NCI-H510A (cell line): ENCODE data around the gene PHACTR1.
"Not testable (repeated sequence)": the region's sequence is repeated elsewhere in the genome, so short reads cannot be mapped to it uniquely, and the experiment has no call there.

ENCODE experiments used
- DNase-seq: peaks from one replicate; lab custom pipeline; 2025; lab: John Stamatoyannopoulos, UW

The PHACTR1 gene

GRCh38 chr6:12903246-12903645, 186.7 kb downstream of the PHACTR1 start:
- no peak for DNase-seq

GRCh38 chr6:12909833-12910232, 193.3 kb downstream of the PHACTR1 start:
- no peak for DNase-seq

GRCh38 chr6:12911427-12911826, 194.9 kb downstream of the PHACTR1 start:
- no peak for DNase-seq

DNA sequence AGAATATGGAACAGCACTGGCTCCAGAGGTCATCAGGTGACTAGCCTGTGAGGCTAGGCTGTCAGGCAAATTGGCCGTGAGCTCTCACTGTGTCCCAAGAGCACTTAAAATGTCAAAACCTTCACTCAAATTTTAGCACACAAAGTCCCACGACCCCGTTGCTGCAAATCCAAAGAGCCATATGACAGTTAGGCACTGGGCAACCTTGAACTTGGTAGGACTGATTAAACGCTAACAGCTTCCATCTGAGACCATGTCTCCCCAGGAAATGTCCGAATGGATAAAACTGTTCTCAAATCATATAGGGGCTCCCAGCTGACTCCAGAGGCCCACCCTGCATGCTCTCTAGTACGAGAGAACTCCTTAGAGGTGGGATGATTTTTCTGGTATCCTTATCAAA, 196.6 kb downstream of the PHACTR1 start:
- no peak for DNase-seq

DNA sequence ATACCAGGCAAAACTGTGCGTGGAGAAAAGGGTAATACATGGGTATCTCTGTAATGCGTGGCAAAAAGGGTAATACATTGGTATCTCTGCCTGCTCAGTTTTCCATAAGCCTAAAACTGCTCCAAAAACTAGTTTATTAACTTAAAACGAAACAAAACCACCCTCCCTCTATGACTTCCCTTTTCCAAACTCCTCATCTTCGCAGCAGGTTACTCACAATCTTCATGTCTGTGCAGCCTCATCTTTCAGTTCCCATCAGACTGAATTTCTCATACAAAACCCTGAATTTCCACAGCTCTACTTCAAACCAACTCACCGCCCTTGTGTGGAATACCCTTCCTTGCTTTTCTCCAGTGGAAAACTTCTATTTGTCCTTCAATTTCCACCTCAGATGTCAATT, 199.4 kb downstream of the PHACTR1 start:
- DNase-seq, result no peak

GRCh38 chr6:12916420-12917136, 200.0 kb downstream of the PHACTR1 start:
- no peak for DNase-seq

DNA sequence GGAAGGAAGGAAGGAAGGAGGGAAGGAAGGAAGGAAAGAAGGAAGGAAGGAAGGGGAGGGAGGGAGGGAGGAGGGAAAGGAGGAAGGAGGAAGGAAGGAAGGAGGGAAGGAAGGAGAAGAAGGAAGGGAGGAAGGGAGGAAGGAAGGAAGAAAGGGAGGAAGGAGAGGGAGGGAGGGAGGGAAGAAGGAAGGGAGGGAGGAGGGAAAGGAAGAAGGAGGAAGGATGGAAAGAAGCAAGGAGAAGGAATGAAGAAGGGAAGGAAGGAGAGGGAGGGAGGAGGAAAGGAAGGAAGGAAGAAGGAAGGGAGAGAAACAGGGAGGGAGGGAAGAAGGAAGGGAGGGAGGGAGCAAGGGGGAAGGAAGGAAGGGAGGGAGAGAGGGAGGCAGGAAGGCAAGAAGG, 204.9 kb downstream of the PHACTR1 start:
- DNase-seq, result no peak

DNA sequence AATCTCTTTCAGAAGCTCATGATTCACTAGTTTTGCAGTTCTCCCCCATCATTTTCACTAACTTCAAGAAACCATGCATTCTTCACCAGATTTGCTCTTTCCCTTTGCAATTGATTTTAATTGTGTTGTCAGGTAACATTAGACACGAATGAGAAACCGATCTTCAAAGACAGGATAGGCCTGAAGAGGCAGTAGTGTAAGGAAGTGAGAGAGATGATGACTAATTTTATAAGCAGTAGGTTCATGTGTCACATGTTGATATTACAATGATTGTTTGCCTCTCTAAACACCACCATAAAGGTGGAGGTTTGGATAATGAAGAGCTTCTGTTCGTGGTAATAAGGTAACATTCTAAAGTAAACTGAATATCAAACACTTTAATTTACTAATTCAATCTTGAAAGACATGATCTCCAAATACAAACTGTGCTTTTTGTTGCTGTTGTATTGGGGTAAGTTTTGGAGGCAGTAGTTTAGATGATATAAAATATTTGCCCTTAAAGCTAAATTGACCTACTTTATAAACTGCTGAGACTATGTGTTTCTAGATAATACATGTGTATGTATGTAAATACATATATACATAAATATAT, 207.2 kb downstream of the PHACTR1 start:
- no peak for DNase-seq

GRCh38 chr6:12924911-12925310, 208.3 kb downstream of the PHACTR1 start:
- DNase-seq, result no peak

DNA sequence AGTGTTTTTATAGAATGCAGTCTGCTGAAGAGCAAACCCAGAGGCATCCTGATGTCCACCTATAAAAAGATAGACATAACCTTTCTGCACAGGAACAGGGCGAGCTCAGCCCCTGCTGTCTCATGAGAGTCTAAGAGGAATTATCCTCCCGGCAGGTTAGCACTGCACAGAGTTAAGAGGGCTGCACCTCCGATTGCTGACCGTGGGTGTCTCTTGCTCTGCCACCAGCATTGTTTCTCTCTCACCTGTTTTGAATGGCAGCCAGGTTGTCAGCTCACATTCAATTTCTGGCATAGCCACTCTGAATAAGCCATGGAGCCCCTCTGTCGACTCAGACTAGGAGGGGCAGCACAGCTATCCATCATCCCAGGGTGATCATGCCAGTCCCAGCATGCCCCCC, 211.2 kb downstream of the PHACTR1 start:
- no peak for DNase-seq

GRCh38 chr6:12929678-12930077, 213.1 kb downstream of the PHACTR1 start:
- no peak for DNase-seq

GRCh38 chr6:12931639-12932038, 215.1 kb downstream of the PHACTR1 start:
- DNase-seq, result no peak

- DNase-seq, result no peak
Measured at GRCh38 chr6:12935637-12936036, 219.1 kb downstream of the PHACTR1 start.

- DNase-seq, result no peak
Measured at GRCh38 chr6:12937971-12938370, 221.4 kb downstream of the PHACTR1 start.

DNA sequence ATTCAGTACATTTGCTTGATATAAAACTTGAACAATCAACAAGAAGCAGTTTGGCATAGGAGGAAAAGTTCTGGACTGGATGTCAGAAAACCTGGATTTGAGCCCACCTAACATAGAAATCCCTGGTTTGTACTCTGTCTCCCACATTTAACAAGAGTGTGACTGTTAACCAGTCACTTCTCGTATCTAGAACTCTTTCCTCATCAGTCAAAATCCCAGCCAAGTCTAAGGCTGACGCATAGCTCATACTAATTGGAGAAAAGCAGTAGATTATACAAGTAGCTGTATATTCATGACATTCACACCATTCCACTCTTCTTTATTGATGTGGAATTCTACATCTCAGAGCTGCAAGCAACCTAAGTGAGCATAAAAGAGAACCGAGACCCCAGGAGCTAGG, 222.7 kb downstream of the PHACTR1 start:
- DNase-seq, result no peak

DNA sequence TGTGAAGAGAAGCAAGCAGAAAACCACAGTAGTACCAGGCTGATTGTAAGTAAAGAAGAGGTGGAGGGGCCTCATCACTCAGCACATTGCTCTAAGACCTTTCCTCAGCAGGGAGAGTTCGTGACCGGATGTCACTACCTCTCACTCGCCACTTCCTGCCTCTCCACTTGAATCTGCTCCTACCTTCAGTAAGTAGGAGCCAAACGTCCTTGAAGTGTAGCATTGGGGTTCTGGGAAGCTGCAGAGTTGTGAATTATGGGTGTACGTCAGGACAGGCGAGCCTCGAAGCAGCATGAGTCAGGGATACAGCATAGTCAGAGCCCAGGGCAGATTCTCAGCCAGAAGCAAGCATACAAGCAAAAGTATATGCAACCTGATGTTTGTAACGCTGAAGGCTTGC, 224.9 kb downstream of the PHACTR1 start:
- no peak for DNase-seq

GRCh38 chr6:12943549-12943948, 227.0 kb downstream of the PHACTR1 start:
- DNase-seq, result no peak

- no peak for DNase-seq
Measured at GRCh38 chr6:12944001-12944400, 227.4 kb downstream of the PHACTR1 start.

DNA sequence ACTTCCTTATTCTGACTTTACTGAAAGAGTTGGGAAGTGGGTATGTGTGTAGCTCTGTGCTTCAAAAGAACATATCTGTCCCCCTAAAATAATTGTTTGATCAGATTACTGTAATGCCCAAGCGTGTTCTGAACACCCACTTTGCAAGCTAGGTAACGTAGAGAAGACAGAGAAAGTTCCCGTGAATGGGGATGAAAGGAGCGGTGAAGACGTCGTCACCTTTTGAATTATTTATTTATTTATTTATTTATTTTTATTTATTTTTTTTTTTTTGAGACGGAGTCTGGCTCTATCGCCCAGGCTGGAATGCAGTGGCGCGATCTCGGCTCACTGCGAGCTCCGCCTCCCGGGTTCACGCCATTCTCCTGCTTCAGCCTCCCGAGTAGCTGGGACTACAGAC, 228.0 kb downstream of the PHACTR1 start:
- not testable (repeated sequence) for DNase-seq

DNA sequence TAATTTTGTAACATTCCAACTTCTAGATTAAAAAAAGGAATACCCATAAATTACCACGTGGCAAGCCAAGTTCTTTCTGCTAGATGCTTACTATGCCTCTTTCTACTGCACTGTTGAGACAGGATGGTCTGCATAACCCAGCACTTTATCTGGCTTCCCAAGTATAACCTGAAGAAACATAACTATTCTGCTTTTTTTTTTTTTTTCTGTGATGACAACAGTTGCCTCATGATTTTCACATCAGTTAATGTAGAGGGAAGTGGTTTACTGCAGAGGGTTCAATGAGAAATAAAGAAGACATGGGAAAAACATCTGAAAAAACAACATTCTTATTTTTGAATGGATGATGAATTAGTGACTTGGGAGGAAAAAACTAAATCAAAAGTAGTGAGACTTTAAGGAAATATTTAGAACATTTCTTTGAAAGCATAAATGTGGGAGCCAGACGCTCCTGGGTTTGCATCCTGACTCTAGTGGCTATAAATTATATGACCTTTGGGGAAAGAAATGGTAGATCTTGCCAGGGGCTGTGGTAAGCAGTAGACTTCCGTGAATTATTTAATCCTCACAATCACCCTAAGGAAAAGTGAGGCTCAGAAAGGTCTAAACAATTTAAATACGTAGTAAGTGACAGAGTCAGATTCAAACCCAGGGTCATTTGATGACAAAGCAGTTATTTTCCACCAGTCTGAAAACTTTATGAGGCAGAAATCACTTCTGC, 230.7 kb downstream of the PHACTR1 start:
- DNase-seq, result no peak

GRCh38 chr6:12947967-12948366, 231.4 kb downstream of the PHACTR1 start:
- DNase-seq, result no peak

GRCh38 chr6:12950976-12951375, 234.4 kb downstream of the PHACTR1 start:
- DNase-seq, result no peak

DNA sequence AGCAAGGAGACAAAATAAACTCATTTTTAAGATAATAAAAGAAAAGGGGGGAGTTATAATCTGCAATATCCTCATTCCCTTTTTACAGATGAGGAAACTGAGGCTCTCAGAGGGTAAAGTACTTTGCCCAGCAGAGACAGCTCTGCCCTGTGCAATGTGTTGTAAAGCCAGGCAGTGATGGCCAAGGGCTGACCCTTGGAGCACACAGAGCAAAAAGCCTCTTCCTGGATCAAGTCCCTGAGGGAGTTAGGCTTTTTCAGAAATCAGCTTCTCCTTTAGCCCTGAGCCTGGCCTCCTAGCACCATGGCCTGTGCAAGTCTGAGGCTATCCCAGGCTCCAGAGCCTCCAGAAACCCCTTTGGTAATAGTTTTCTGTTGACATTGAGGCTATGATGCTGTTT, 234.8 kb downstream of the PHACTR1 start:
- DNase-seq, result no peak
